OCI-LY1 (cell line): ENCODE data around the gene ZXDC.

Experiments
- H2AFZ ChIP-seq: fragments of 200-600 bp; sonication (generic), shearing (Covaris generic); 2 replicates; pipeline ENCODE4 v1.6.0; 2014; ENCODE audit warnings: antibody characterized with exemption, mild to moderate bottlenecking, low read length
- H3F3A ChIP-seq: fragments of 200-600 bp; sonication (generic), shearing (Covaris generic); 2 replicates; pipeline ENCODE4 v1.6.0; 2014; ENCODE audit warnings: mild to moderate bottlenecking, antibody characterized with exemption, low read length, moderate library complexity; ENCODE audit not compliant: insufficient read depth
- H3K27ac ChIP-seq: fragments of 200-600 bp; sonication (generic); 2 replicates; pipeline ENCODE4 v1.5.1; 2014; ENCODE audit warnings: low read length, mixed run types, mild to moderate bottlenecking, low read depth; ENCODE audit not compliant: poor library complexity, severe bottlenecking
- H3K27me3 ChIP-seq: fragments of 200-600 bp; sonication (generic); 2 replicates; pipeline ENCODE4 v1.6.0; 2014; ENCODE audit warnings: antibody characterized with exemption, mild to moderate bottlenecking, low read length, moderate library complexity; ENCODE audit not compliant: insufficient read depth
- H3K36me3 ChIP-seq: fragments of 200-600 bp; sonication (generic); 2 replicates; pipeline ENCODE4 v1.6.1; 2014; ENCODE audit warnings: mild to moderate bottlenecking, antibody characterized with exemption, low read length, moderate library complexity, mixed read lengths; ENCODE audit not compliant: insufficient read depth
- H3K4me1 ChIP-seq: fragments of 200-600 bp; sonication (generic); 2 replicates; pipeline ENCODE4 v1.5.1; 2014; ENCODE audit warnings: mild to moderate bottlenecking, low read length, moderate library complexity; ENCODE audit not compliant: insufficient read depth, severe bottlenecking
- H3K4me2 ChIP-seq: fragments of 200-600 bp; sonication (generic), shearing (Covaris generic); 2 replicates; pipeline ENCODE4 v1.6.1; 2014; ENCODE audit warnings: low read length
- H3K4me3 ChIP-seq: fragments of 200-600 bp; sonication (generic); 2 replicates; pipeline ENCODE4 v1.5.1; 2014; ENCODE audit warnings: low read length, low read depth, mild to moderate bottlenecking, mixed read lengths; ENCODE audit not compliant: poor library complexity, severe bottlenecking
- H3K79me2 ChIP-seq: fragments of 200-600 bp; shearing (Covaris generic); 2 replicates; pipeline ENCODE4 v1.6.1; 2016; ENCODE audit warnings: mixed run types, low read length, mixed read lengths; ENCODE audit not compliant: insufficient read depth
- H3K9ac ChIP-seq: fragments of 200-600 bp; sonication (generic), shearing (Covaris generic); 2 replicates; pipeline ENCODE4 v1.6.1; 2014; ENCODE audit warnings: mild to moderate bottlenecking, low read length, mixed read lengths
- H3K9me2 ChIP-seq: fragments of 200-600 bp; sonication (generic), shearing (Covaris generic); 2 replicates; pipeline ENCODE4 v1.6.1; 2014; ENCODE audit warnings: low read depth, mild to moderate bottlenecking, low read length, mixed read lengths
- H3K9me3 ChIP-seq: fragments of 200-600 bp; shearing (Covaris generic); 2 replicates; pipeline ENCODE4 v1.6.1; 2014; ENCODE audit warnings: low read length, mixed read lengths
- H4K20me1 ChIP-seq: fragments of 200-600 bp; sonication (generic), shearing (Covaris generic); 2 replicates; pipeline ENCODE4 v1.6.0; 2016; ENCODE audit warnings: mild to moderate bottlenecking, low read length; ENCODE audit not compliant: insufficient read depth
- CTCF ChIP-seq: fragments of 200-600 bp; sonication (generic), shearing (Covaris generic); IDR thresholded peaks from 2 replicates; pipeline ENCODE4 v1.5.1; 2017; ENCODE audit warnings: mild to moderate bottlenecking, antibody characterized with exemption, low read length, moderate library complexity, mixed read lengths
- EZH2 ChIP-seq: fragments of 200-600 bp; sonication (generic), shearing (Covaris generic); IDR thresholded peaks from 2 replicates; pipeline ENCODE4 v1.8.0; 2017; ENCODE audit warnings: borderline replicate concordance, mixed run types, mild to moderate bottlenecking, antibody characterized with exemption, low read length, moderate library complexity, mixed read lengths

ZXDC gene

GRCh38 chr3:126439346-126439967 lies 36.2 kb downstream of the ZXDC start:
- Histone ChIP-seq H3K4me3 (no peak overlapping the region), H3K36me3 (peaks cover 7% of the 10 kb centered on the region; the same call in 1 of the 2 replicates), H3K9me2 (no peaks in the 10 kb centered on the region), H4K20me1 (no peaks in the 10 kb centered on the region), H3K9ac (no peak overlapping the region), H3K4me2 (no peak overlapping the region), H3K27ac (no peak overlapping the region), H3K79me2 (no peaks in the 10 kb centered on the region), H3K27me3 (no peaks in the 10 kb centered on the region), H3F3A (no peaks in the 10 kb centered on the region), H2AFZ (no peak overlapping the region), H3K4me1 (no peaks in the 10 kb centered on the region), H3K9me3 (no peaks in the 10 kb centered on the region)
- TF ChIP-seq EZH2 (no peak), CTCF (no peak)

- no peaks in the 10 kb centered on the region for H4K20me1 ChIP-seq
- H3K79me2 ChIP-seq, result no peaks in the 10 kb centered on the region
- no peaks in the 10 kb centered on the region for H3K9me2 ChIP-seq
- H3K9me3 ChIP-seq, result no peaks in the 10 kb centered on the region
- no peak overlapping the region for H3K4me3 ChIP-seq
- no peak overlapping the region for H3K27ac ChIP-seq
- TF ChIP-seq EZH2, result no peak
- no peak for TF ChIP-seq CTCF
- H3F3A ChIP-seq, result no peaks in the 10 kb centered on the region
- no peaks in the 10 kb centered on the region for H3K27me3 ChIP-seq
- no peaks in the 10 kb centered on the region for H3K4me1 ChIP-seq
- H3K9ac ChIP-seq, result no peak overlapping the region
- H2AFZ ChIP-seq, result no peak overlapping the region
- H3K4me2 ChIP-seq, result no peak overlapping the region
- peaks cover 7% of the 10 kb centered on the region; the same call in 1 of the 2 replicates for H3K36me3 ChIP-seq
Measured at GRCh38 chr3:126438746-126439145, 36.9 kb downstream of the ZXDC start.

- Histone ChIP-seq H3F3A (no peaks in the 10 kb centered on the region), H3K9me2 (no peaks in the 10 kb centered on the region), H3K4me1 (no peaks in the 10 kb centered on the region), H2AFZ (no peak overlapping the region), H3K36me3 (peaks cover 7% of the 10 kb centered on the region; the same call in 1 of the 2 replicates), H3K27ac (no peak overlapping the region), H3K27me3 (no peaks in the 10 kb centered on the region), H3K9ac (no peak overlapping the region), H3K9me3 (no peaks in the 10 kb centered on the region), H4K20me1 (no peaks in the 10 kb centered on the region), H3K79me2 (no peaks in the 10 kb centered on the region), H3K4me2 (no peak overlapping the region), H3K4me3 (no peak overlapping the region)
- TF ChIP-seq CTCF (no peak), EZH2 (no peak)
Measured at GRCh38 chr3:126438186-126438585, 37.5 kb downstream of the ZXDC start.
